HG02678 (cell line): Measurements from ENCODE around the gene LHPP.

ENCODE experiments used
- ATAC-seq: cut with Tn5 transposase; IDR thresholded peaks from one replicate; pipeline ENCODE4 v1.9.1; 2021; ENCODE audit warnings: mild to moderate bottlenecking, moderate library complexity; ENCODE audit not compliant: unreplicated experiment

LHPP gene

DNA sequence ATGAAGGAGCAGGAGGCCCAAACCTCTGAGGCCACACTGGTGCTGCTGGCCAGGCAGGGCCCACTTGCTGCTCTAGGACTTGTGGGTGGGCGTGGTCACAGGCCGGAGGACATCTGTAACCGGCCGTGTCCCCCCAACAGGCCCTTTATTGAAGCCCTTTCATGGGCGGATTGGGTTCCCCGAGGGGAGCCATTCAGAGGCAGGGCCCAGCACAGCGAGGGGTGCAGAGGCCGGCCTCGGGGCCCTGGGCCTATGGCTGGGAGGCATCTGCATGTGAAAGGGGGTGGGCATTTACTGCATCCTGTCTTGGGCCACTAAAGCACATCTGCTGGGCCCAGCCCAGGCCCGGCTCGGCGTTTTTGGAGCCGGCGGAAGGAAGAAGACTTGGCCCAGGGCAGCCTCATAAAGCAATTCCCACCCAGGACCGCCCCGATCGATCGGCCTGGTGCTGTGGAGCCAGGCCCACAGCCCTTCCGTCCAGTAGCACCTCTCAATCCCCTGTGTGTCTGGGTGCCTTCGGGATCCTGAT lies 8.4 kb downstream of the LHPP start:
- ATAC-seq = no peak

DNA sequence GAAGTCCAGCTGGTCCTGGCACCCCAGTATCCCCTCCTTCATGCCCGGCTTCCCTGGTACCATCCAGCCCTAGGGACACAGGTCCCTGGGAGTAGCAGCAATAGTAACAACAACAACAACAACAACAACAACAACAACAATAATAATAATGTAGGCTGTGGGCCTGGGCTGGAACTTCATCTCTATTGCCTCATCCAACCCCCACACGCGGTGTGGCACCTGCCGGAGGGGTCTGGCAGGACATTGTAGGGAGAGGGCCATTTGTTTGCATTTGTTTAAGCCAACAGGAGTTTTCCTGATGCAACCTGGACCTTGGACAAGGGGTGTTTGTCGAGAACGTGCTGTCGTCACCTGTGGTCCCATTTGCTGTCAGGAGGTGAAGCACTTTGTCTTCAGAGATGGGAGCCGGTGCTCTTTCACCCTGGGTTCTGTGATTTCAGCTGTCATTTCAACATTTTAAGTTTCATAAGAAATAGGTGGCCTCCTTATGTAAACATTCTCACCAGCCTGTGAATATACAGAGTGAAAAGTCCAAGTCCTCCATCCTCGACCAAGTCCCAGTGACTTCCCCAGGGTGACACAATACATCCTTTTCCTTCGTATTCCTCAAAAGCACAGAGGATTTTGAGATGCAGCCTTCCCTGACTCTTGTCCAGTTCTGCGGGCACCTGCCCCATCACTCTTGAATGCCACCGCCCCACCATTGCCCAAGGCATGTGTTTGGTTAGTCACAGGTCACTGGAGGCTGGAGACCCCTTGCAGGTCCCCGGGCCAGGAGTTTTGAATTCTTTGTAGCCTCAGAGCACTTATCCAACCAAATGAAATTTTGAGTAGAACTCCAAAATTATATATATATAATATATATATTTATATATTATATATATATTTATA lies 9.2 kb downstream of the LHPP start:
- ATAC-seq = no peak

DNA sequence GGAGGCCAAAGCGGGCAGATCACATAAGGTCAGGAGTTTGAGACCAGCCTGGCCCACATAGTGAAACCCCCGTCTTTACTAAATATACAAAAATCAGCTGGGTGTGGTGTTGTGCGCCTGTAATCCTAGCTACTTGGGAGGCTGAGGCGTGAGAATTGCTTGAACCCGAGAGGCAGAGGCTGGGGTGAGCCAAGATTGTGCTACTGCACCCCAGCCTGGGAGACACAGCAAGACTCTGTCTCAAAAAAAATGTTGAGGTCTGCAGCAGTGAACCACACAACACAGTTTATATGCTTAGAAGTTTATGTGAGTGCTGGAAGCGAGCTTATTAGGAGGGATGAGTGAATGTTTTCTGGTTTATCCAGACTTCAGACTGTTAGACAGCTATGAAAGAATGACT lies 10.4 kb downstream of the LHPP start:
- no peak for ATAC-seq

DNA sequence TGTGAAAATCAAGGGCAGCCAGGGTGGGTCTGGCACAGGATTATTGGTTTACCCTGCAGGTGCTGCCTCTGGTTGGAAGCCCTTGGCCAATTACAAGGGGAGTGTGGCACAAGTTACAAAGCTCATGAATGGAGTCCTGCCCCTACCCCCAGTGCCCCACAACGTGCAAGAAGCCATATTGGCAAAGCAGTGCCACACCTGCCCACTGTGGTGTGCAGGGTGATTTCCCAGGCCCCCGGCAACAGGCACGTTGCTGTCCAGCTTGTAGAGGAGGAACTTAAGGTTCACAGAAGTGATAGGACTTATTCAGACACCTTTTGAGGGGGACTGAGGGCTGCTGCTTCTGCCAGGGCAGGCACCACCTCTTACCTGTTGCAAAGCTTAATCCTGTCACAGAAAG lies 11.4 kb downstream of the LHPP start:
- ATAC-seq = no peak

DNA sequence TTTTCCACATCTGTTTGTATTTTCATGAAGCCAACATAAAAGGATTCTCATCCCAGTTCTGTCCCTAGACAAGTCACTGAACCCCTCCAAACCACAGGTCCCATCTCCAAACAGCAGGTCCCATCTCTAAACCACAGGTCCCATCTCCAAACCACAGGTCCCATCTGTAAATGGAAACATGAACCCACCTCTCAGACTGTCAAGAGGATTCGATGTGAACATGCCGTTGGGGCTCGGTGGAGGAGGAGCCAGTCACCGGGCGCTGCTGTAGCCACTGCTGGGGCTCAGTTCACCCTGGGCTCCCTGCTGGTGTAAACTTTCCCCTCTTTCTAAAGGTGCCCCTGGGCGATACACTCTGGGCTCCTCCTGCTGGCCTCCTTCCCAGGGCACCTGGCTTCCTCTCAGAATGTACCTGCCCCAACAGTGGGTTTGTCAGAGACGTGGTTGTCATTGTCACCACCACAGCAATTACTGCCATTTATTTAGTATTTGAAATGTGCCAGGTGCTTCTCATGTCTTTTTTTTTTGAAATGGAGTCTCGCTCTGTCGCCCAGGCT lies 13.0 kb downstream of the LHPP start:
- no peak for ATAC-seq

DNA sequence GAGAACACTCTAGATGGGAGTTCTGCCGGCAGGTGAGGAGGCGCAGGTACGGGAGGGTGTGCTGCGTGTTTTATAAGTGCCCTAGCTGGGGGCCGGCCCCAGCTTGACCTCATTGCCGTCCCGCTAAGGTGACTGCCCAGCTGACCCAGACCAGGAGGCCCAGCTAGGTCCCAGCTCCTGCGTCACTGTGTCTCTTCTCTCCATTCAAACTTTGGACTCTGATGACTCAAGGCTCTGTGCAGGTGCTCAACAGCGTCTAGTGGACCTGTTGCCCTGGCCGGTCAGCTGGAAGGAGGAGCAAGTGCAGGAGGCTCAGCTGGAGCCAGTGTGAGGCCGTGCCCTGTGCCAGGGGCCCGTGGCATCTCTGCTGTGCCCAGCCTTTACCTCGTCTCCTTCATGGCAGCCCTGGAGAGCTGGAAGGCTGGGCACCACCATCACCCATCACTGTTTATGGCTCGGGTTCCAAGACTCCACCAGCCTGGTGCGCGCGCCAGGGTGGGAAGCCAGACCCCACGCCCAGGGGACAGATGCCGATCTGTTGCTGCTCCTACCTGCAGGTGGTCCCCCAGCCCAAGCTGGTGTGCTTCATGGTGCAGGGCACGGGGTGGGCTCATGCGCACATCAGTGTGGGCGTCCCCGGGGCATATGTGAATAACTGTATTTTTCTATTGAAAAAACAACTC lies 14.6 kb downstream of the LHPP start:
- ATAC-seq = no peak

DNA sequence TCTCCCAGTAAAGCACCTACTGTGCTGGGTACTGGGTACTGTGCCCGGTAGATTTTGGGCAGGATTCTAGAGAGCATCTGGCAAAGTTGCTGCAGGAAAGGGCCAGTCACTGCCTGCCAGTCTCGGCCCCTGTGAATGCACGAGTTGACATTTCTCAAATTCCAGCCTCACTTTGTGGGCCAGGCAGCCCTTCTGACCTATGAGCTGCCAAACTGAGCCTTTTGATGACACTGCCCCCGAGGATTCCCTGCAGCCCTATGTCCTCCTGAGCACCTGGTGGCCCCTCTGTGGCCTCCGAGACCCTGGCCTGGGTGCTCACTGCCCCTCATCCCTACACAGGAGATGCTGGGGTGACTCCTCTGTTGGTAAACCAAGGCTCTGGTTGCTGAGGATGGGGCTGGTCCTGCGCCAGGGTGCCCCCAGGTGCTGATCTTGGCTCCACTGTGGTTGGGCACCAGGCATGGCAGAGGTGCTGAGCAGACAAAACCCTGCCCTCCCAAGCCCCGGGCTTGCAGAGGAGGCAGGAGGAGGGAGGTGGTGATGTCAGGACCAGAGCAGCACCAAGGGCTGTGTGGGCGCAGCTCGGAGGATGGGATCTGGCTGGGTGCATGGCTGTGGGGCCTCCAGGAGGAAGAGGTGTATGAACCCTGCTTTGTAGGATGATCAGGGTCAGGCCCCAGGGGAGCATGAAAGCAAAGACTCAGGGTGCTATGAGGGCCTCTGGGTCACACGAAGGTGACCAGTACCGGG lies 16.2 kb downstream of the LHPP start:
- no peak for ATAC-seq

DNA sequence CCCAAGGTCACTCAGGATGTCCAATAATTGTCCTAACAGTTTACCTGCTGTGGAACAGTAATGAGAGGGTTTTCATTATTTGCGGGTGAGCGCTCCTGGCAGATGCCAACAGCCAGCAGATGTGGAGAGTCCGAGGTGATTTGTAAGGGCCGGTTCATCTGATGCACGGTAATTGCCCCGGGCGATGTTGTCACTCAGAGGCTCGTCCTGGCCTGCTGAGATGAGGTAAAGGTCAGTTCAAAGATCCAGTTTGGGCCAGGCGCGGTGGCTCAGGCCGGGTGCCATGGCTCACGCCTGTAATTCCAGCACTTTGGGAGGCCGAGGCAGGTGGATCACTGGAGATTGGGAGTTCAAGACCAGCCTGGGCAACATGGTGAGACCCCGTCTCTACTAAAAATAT lies 16.9 kb downstream of the LHPP start:
- no peak for ATAC-seq

DNA sequence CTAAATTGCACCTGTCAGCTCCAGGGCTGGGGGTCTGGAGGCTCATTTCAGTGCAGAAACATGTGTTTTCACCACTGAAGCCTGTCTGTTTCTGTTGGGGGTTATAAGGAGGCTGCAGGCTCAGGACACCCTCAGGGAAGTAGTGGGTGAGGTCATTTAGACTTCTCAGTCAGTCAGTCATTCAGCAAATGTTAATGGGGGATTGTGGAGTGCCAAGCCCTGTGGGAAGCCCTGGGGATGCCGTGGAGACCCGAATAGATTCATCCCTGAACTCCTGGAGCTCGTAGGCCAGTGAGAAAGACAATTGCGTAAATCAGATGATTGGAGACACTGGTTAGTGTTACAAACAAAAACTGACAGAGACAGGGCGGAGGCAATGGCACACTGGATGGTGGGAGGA lies 19.2 kb downstream of the LHPP start:
- ATAC-seq = no peak

DNA sequence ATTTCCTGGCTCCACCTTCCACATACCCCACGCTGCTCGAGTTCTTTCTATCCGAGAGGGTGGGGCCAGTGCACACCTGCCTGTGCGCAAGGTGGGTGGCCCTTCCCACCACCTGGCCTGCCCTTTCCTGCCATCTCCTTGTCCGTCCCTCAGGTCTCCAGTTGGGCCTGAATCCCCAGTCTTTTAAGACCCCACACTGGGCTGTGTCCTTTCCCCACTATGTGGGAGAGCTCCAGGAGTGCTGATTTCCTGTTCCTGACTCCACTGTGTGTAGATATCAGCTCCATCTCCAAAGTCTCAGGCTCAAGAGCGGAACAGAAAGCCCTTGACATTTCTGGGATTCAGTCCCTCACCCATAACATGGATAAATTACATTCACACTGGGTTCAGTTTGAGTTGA lies 20.1 kb downstream of the LHPP start:
- no peak for ATAC-seq

DNA sequence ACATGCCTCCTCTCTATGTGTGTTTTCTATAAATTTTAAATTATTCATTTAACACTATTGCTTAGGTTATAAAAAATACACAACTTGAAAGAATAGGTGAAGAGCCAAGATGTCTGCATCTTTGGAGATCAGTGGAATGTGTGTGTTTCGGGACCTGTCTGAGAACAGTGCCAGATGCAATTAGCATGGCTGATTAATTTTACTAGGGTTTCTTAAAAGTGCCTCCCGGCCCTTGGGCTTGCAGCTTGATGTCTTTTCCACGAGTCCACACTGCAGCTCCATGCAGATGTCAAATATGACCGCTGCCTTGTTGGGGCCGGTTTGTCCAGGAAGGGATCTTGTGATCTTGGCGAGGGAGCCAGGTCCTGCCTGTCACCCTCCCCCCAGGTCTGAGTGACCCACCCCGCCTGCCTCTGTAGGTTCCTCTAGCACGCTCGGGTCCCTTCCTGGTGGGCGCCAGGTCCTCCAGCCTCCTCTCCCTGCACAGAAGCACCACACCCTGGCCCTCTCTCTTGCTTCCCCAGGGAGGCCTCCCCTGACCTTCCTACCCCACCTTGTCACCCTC lies 20.7 kb downstream of the LHPP start:
- ATAC-seq = no peak

DNA sequence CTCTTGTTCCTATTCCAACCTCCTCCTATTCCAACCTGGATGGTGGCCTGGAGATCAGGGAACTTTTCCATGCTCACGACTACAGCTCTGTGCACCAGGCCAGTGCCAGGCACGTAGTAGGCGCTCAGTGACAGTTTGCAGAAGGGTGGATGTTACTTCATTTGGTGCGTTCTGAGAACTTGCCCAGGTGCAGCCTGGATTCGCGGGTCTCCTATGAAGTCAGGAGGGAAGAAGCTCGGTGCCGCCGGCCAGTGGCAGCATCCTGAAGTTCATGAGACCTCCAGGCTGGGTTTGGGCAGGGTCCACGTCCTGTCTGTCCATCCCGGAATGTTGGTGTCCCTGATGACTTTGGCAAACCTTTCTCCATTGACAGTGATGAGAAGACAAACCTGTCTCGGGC lies 21.3 kb downstream of the LHPP start:
- no peak for ATAC-seq

DNA sequence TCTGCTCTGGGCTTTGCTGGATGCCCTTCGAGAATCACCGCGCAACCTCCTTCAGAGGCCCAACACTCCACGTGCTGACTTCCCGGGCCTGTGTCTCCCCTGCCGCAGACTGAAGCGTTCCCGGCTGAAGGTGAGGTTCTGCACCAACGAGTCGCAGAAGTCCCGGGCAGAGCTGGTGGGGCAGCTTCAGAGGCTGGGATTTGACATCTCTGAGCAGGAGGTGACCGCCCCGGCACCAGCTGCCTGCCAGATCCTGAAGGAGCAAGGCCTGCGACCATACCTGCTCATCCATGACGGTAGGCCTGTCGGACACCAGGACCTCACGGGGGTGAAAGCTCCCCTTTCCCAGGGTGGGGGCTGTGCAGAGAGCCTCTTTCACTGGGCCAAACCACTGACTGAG lies 22.4 kb downstream of the LHPP start:
- ATAC-seq = no peak

DNA sequence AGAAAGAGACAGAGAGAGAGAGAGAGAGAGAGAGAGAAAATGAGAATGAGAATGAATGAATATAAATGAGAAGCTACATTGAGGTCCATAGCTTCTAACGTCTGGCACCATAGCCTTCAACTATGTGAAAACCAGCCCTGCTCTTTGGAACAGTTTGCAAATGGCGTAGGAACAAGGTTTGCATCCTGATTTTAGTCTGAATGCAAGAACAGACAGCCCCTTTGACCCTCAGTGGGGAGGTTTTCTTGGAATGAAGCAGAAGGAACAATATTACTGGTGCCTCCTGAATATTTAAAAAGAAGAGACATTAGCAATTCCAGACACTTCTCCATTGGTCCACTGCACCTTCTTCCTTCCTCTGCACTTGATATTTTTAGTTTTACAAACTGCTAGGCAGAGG lies 23.0 kb downstream of the LHPP start:
- no peak for ATAC-seq

DNA sequence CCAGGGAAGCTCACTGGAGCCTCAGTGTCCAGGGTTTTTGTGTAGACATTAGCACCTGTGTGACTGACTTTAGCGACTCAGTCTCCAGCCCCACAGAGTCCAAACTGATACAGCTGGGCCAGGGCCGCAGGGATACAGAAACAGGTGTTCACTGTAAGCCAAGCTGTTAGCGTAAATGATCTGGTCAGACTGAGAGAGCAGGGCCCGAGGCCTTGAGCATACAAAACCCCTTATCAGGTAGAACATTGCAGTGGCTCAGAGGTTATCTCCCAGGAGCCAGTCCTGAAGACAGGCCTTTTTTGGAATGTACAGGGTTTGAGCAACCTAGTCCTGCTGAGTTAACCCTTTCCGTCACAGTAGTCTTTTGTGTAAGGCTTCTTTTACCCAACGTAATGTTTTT lies 25.0 kb downstream of the LHPP start:
- ATAC-seq = no peak

DNA sequence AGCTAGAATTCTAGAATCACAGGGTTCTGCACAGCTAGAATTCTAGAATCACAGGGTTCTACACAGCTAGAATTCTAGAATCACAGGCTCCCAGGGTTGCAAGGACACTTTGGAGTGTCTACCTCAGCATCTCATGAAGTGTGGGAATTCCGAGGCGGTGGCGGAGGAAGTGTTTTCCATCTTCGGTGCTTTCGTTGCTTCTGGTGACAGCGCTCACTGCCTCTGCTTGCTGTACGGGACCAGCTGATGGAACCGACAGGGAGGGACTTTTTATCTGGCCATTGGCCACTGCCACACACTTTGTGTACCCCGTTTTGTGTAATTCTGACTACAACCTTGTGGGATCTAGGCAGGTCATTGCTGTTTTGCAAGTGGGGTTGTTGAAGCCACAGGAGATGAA lies 29.5 kb downstream of the LHPP start:
- no peak for ATAC-seq

DNA sequence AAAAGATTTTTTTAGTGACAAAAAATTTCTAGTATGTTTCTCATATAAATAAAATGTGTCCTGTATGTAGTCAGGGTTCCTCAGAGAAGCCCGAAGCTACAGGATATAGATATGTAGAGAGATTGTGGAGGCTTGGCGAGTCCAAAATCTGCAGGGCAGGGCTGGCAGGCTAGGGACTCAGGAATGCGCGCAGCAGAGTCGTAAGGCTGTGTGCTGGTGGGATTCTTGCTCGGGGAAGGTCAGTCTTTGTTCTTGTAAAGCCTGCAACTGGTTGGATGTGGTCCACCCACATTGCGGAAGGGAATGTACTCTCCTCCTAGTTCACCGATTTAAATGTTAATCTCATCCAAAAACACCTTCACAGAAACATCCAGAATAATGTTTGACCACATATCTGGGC lies 30.6 kb downstream of the LHPP start:
- no peak for ATAC-seq

DNA sequence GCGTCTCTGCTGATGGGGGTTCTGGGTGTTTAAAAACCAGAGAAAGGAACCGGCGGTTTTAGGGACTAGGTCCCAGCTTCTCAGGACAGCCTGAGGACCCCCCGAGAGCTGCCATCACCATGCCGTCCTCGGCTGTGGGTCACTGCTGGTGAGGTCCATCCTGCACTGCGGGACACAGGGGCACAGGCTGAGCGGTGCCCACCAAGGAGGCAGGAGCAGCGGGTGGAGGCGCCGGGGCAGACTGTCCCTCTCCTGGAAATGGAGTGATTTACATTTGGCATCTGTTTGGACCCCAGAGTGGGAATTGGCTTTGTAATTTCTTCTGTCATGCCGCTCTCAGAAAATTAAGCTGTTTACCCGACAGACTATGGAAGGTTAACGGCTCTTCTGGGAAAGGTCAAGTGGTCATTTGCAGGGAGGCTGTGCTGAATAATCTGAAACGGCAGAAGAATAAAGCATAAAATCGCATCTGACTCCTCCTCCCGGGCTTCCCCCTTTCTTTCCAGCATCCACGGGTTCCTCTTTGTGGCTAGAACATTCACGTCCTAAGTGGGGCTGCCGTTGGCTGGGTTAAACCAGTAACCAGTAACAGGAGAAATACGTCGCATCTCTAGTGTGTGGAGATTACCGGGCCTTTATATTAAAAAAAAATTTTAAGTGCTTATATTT lies 31.7 kb downstream of the LHPP start:
- no peak for ATAC-seq

DNA sequence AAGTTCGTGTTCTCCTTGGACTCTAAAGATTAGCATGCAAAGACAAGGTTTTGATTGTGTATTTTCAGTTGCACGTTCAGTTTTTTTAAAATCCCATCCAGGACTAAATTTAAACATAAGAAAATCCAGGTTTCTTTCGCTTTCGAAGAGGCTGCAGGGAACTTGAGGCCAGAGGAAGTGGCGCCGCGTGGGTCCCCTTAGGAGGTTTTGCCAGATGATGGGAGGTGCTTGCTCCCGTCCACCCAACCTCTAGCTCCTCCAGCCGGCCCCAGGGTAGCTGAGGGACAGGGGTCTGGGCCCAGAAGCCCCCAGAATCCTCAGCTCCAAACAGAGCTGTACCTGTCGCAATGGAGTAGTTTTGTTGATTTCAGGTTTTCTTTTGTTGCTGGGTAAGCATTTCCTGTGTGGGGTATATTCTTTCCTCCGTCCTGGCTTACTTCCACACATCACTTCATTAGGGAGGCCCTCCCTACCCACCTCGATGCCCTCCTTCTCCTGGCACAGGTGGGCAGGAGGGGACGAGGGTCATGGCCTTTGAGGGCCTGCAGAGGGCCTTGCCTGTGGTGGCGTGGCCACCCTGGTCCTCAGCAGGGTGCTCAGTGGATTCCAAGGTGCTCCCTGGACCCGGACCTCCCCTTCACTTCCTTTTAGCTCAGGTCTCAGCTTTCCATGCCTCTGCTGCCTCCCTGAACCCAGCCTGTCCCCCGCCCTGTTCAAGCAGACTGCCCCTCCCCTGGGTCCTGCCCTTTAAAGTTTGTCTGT lies 32.6 kb downstream of the LHPP start:
- ATAC-seq = no peak

DNA sequence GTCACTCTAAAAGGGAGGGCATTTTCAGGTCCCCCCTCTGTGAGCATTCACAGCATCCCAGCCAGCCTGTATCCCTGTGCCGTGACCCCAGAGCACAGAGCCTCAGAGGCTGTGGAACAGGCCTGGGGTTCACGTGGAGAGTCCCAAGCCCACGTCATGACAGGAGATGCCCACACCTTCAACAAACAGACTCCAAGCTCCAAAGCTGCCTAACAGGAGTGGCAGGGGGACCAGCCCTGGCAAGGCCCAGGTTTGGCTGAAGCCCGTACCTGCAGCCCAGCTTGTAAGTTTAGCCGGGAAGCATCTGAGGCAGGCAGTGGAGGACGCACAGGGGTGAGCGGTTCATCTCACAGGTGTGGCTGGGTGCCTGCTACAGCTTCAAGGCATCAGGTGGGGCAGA lies 33.5 kb downstream of the LHPP start:
- no peak for ATAC-seq
